GM18502 (cell line): ENCODE measurements around the gene CYP4F12.
"Not testable (repeated sequence)": the region's sequence is repeated elsewhere in the genome, so short reads cannot be mapped to it uniquely, and the experiment has no call there.

Source experiments
- ATAC-seq: cut with Tn5 transposase; IDR thresholded peaks from one replicate; pipeline ENCODE4 v1.9.1; 2021; ENCODE audit warnings: mild to moderate bottlenecking; ENCODE audit not compliant: unreplicated experiment, poor library complexity

The CYP4F12 gene

GRCh38 chr19:15649526-15649925 is 23.4 kb upstream of the CYP4F12 start:
- ATAC-seq, result no peak

GRCh38 chr19:15650123-15650522 is 22.8 kb upstream of the CYP4F12 start:
- not testable (repeated sequence) for ATAC-seq

DNA sequence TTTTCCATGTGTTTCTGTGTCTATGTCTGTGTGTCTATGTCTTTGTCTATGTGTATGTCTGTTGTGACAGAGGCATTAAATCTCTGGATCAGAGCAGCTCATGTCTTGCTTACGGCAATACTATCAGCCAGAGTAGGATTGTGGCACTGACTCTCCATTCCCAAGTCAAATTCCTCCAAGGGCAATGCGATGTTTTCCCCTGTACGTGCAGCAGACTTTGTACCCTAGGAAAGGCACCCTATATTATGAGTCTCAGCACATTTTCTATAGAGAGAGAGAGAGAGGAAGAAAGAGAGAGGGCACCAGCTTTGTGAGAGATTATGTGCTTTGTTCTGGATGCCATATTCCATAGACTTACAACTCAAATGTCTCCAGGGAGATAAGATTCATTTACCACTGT is 21.1 kb upstream of the CYP4F12 start:
- no peak for ATAC-seq

DNA sequence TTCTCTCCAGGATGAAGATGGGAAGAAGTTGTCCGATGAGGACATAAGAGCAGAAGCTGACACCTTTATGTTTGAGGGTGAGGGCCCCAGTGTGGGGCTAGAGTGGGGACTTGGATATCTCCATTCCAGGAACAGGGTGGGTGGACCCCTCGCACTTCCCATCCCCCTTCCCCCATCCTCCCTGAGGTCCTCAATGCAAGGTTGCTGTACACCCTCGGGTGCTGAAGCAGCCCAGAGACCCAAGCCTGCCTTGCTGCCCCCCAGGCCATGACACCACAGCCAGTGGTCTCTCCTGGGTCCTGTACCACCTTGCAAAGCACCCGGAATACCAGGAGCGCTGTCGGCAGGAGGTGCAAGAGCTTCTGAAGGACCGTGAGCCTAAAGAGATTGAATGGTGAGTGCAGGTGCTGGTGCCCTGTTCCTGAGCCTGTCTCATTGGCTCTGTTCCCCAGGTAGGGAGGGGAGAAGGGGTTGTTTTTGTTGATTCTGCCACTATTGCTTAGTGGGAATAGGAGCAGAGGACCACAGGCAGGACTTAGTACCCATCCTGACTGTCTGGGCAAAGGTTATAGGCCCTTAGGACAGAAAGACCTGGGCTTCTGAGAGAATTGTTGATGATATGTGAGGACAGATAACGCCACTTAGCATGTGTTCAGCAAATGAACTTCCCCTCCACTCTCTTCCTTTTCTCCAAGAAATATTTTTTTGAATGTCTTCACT is 20.2 kb upstream of the CYP4F12 start:
- ATAC-seq, result no peak

DNA sequence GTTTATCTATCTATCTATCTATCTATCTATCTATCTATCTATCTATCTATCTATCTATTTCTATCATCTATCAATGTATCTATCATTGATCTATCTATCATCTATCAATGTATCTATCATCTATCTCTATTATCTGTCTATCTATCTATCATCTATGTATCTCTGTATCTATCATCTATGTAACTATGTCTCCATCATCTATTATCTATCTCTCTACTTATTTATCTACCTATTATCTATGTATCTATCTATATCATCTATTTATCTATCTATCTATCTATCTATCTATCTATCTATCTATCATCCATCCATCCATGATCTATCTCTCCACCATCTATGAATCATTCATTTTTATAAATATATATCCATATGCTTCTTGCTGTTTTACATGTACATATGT is 16.4 kb upstream of the CYP4F12 start:
- no peak for ATAC-seq

- no peak for ATAC-seq
Observed at GRCh38 chr19:15663247-15663646, 9.6 kb upstream of the CYP4F12 start.

- ATAC-seq, result no peak
Observed at GRCh38 chr19:15666186-15666585, 6.7 kb upstream of the CYP4F12 start.

- no peak for ATAC-seq
Observed at GRCh38 chr19:15666883-15667282, 6.0 kb upstream of the CYP4F12 start.

DNA sequence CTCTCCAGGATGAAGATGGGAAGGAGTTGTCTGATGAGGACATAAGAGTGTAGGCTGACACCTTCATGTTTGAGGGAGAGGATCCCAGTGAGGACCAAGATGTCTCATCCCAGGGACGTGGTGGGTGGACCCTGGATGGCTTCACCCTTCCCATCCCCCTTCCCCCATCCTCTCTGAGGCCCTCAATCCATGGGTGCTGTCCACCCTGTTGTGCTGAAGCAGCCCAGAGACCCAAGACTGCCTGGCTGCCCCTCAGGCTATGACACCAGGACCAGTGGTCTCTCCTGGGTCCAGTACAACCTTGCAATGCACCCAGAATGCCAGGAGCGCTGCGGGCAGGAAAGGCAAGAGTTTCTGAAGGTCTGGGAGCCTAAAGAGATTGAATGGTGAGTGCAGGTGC is 3.4 kb upstream of the CYP4F12 start:
- ATAC-seq, result no peak

DNA sequence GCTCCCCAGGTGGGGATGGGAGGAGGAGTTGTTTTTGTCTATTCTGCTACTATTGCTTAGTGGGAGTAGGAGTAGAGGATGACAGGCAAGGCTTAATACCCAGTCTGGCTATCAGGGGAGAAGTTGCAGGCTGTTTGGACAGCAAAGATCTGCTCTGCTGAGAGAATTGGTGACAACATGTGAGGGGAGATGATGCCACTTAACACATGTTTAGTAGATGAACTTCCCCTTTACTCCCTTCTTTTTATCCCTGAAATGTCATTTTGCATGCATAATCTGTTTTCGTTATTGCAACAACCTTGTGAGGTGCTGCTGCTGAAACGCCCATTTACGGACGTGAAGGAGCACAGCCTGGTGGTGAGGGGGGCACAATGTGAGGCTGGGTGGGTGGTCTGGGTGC is 3.0 kb upstream of the CYP4F12 start:
- ATAC-seq, result no peak

DNA sequence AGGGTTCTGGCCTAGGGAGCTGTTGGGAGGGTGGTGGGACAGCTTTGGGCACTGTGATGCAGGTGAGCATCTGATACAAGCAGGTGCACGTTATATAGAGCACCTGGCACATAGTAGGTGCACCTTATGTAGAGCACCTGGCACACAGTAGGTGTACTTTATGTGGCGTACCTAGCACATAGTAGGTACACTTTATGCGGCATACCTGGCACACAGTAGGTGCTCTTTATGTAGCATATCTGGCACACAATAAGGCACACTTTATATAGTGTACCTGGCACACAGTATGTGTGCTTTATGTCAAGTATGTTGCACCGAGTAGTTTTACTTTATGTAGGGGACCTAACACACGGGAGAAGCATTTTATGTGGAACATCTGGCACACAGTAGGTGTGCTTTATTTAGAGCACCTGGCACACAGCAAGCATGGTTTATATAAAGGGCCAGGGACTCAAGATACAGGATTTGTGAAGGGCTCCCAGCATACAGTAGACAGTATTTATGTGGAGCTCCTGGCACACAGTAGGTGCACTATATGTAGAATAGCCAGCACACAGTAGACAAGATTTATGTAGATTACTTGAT is 1.6 kb upstream of the CYP4F12 start:
- no peak for ATAC-seq

- ATAC-seq, result no peak
Observed at GRCh38 chr19:15671891-15672579, 852 bp upstream of the CYP4F12 start.

DNA sequence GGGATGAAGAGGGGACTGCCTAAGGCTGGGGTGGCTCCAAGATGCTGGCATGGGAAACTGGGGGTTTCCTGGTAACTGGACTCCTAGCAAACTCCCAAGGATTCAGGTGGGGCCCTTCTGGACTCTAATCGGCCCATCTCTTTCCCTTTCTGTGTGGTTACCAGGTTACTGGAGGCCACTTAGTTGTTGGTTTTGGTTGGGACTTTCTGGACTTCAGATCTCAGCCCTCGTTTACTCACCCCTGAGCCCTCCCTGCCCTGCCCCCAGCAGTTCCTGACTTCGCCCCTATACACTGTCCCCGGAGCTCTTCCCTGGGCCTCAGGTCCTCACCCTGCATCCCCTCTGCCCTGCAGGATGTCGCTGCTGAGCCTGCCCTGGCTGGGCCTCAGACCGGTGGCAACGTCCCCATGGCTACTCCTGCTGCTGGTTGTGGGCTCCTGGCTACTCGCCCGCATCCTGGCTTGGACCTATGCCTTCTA is 328 bp downstream of the CYP4F12 start:
- ATAC-seq, result no peak

DNA sequence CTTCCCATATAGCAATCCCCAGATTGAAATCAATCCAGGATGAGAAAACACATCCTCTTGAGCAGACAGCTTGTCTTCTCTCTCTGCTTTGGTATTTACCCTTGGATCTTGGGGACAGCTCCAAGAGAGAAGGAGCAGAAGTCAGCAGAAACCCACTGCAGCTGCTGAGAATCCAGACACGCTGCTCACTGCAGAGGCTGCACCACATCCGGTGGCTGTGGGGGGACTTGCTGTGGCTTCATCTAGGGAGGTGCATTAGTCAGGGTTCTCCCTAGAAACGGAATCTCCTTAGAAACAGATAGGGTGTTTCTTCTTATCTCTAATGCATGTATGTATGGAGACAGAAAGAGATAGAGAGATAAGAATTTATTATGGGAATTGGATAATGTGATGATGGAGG is 2.7 kb downstream of the CYP4F12 start:
- ATAC-seq, result no peak

- ATAC-seq, result no peak
Observed at GRCh38 chr19:15679089-15679488, 6.2 kb downstream of the CYP4F12 start.

- not testable (repeated sequence) for ATAC-seq
Observed at GRCh38 chr19:15679865-15680264, 7.0 kb downstream of the CYP4F12 start.

GRCh38 chr19:15680478-15681322 is 7.8 kb downstream of the CYP4F12 start:
- no peak for ATAC-seq

- ATAC-seq, result no peak
Observed at GRCh38 chr19:15683411-15683810, 10.5 kb downstream of the CYP4F12 start.

DNA sequence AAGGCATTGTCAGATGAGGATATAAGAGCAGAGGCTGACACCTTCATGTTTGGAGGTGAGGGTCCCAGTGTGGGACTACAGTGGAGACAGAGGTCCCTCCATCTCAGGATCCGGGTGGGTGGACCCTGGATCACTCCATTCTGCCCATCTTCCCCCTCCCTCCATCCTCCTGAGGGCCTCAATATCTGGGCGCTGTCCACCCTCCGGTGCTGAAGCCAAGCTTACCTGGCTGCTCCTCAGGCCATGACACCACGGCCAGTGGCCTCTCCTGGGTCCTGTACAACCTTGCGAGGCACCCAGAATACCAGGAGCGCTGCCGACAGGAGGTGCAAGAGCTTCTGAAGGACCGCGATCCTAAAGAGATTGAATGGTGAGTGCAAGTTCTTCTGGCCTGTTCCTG is 11.9 kb downstream of the CYP4F12 start:
- ATAC-seq, result no peak

- no peak for ATAC-seq
Observed at GRCh38 chr19:15696654-15697194, 23.8 kb downstream of the CYP4F12 start.
